Measurements from ENCODE around the gene TMEM259. TPM values are rescaled to one million over a fixed set of nuclear protein-coding genes. Genes with fewer than 3 reads are reported as not detected.

Gene TMEM259
- total and polyA plus RNA-seq, 2 of the 8 experiments (the other 6 are each of a cell fraction or from before 2014, with no cell fraction given), result 140 to 243 TPM

DNA sequence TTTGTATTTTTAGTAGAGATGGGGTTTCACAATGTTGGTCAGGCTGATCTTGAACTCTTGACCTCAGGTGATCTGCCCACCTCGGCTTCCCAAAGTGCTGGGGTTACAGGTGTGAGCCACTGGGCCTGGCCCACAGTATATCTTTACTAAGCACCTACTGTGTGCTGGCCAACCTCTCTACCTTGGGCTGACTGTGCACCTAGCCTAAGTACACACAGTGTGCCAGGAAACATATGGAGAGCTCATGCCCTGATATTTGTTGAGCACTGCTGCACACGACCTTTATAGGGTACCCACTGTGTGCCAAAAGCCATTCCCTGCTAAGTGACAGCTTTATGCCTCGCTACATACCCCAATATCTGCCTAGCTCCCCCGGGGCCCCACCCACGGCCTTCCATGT lies 39.8 kb upstream of the TMEM259 start:
- Histone ChIP-seq H4K91ac (replicated peaks; ENCODE audit: insufficient read length, low read length) (no peak overlapping the region), H3K4me2 (ENCODE audit: insufficient read depth in 1 of 2, low read depth in 2 of 2, low read length in 2 of 2) (no peak overlapping the region), H3K79me2 (ENCODE audit: control insufficient read depth in 1 of 2, insufficient read depth in 2 of 2, low read length in 2 of 2) (no peaks in the 10 kb centered on the region), H2BK15ac (ENCODE audit: low read length) (no peak overlapping the region), H3K14ac (ENCODE audit: insufficient read length) (no peak overlapping the region), H3K56ac (replicated peaks; ENCODE audit: insufficient read length, low read depth, low read length) (no peak overlapping the region), H2BK12ac (ENCODE audit: low read depth, low read length) (no peak overlapping the region), H3K27ac (ENCODE audit: low read depth, low read length) (no peak overlapping the region), H2BK20ac (ENCODE audit: low read length) (no peak overlapping the region), H3K9ac (replicated peaks in 1 of 4; ENCODE audit: extremely low read depth in 1 of 4, low read depth in 3 of 4, low read length in 3 of 4) (no peak overlapping the region), H3K4me3 (ENCODE audit: extremely low read depth in 1 of 4, insufficient read depth in 2 of 4, low read depth in 3 of 4, low read length in 4 of 4) (no peak overlapping the region), H4K8ac (ENCODE audit: extremely low read depth, insufficient read depth, low read length) (no peak overlapping the region), H2AK5ac (ENCODE audit: low read depth, low read length) (no peak overlapping the region), H4K5ac (ENCODE audit: insufficient read length, low read depth, low read length) (no peak overlapping the region), H2BK120ac (replicated peaks; ENCODE audit: low read depth, low read length) (no peak overlapping the region), H3K4me1 (replicated peaks in 1 of 4; ENCODE audit: control insufficient read depth in 3 of 4, insufficient read depth in 4 of 4, low read length in 3 of 4) (peaks cover 0 to 16% (median 10%) of the 10 kb centered on the region in 4 experiments; a peak in 5 of 7 replicates), H4K20me1 (replicated peaks in 1 of 2; ENCODE audit: control insufficient read depth in 1 of 2, insufficient read depth in 2 of 2, low read length in 2 of 2) (peaks cover 0 to 5% of the 10 kb centered on the region in 2 experiments), H3K18ac (ENCODE audit: extremely low read depth, low read length) (no peak overlapping the region), H3K23me2 (ENCODE audit: low read depth, low read length) (peaks cover 4% of the 10 kb centered on the region; the same call in 1 of the 2 replicates), H2BK5ac (ENCODE audit: low read depth, low read length) (no peak overlapping the region), H3K27me3 (replicated peaks in 1 of 4; ENCODE audit: control insufficient read depth in 3 of 4, extremely low read depth in 1 of 4, insufficient read depth in 3 of 4, low read length in 3 of 4) (peaks cover 0 to 12% (median 4%) of the 10 kb centered on the region in 4 experiments; a peak in 4 of 7 replicates), H3K23ac (ENCODE audit: insufficient read length) (no peak overlapping the region), H3K9me3 (ENCODE audit: insufficient read depth in 2 of 2, low read depth in 1 of 2, low read length in 1 of 2) (peaks cover 37 to 54% of the 10 kb centered on the region in 2 experiments), H3K36me3 (ENCODE audit: control insufficient read depth in 2 of 4, insufficient read depth in 4 of 4, low read length in 3 of 4) (peaks cover 0 to 36% (median 12%) of the 10 kb centered on the region in 4 experiments; a peak in 6 of 8 replicates), H3K4ac (replicated peaks; ENCODE audit: insufficient read length, low read depth, low read length) (no peak overlapping the region), H2AFZ (ENCODE audit: low read length) (no peak overlapping the region), H3K79me1 (ENCODE audit: low read depth, low read length) (no peaks in the 10 kb centered on the region)
- TF ChIP-seq HDAC6 (IDR thresholded peaks at IDR 0.05; ENCODE audit: low read depth, low read length), result no peak
- no peak for TF ChIP-seq NRF1 (IDR thresholded peaks at IDR 0.05; ENCODE audit: low read depth, low read length)
- no peak for TF ChIP-seq EP300 (IDR thresholded peaks at IDR 0.05; ENCODE audit: borderline replicate concordance in 1 of 2, low read depth in 2 of 2, low read length in 2 of 2)
- TF ChIP-seq KDM1A (IDR thresholded peaks at IDR 0.05; ENCODE audit: borderline replicate concordance, low read length), result no peak
- TF ChIP-seq RAD21 (IDR thresholded peaks at IDR 0.05 in 1 of 2, conservative IDR thresholded peaks at IDR 0.05 in 1 of 2; ENCODE audit: low read depth in 2 of 2, low read length in 2 of 2), result no peak
- TF ChIP-seq CREB1 (IDR thresholded peaks at IDR 0.05), result no peak
- no peak for TF ChIP-seq GTF2F1 (IDR thresholded peaks at IDR 0.05; ENCODE audit: borderline replicate concordance, low read depth, low read length)
- no peak for TF ChIP-seq JUND (IDR thresholded peaks at IDR 0.05; ENCODE audit: low read length)
- TF ChIP-seq TCF12 (IDR thresholded peaks at IDR 0.05; ENCODE audit: low read depth, low read length), result no peak
- TF ChIP-seq FOSL1 (IDR thresholded peaks at IDR 0.05; ENCODE audit: insufficient read depth, low read depth, low read length), result no peak
- TF ChIP-seq JUN (IDR thresholded peaks at IDR 0.05; ENCODE audit: low read depth, low read length), result no peak
- TF ChIP-seq YY1 (IDR thresholded peaks at IDR 0.05; ENCODE audit: low read depth, low read length), result no peak
- TF ChIP-seq RXRA (IDR thresholded peaks at IDR 0.05; ENCODE audit: insufficient read depth, low read depth, low read length), result no peak
- DNase-seq (ENCODE audit: low read depth in 1 of 2, low spot score in 2 of 2), result no peak
- FAIRE-seq, result no peak
- ChIA-PET CTCF (ENCODE audit: partially characterized antibody) (no interaction called here), POLR2A (ENCODE audit: partially characterized antibody) (interaction anchor here (0.7 to 2.7 kb wide), 5 partner anchors 9 to 28 kb away, joined by 3 to 7 read pairs (median 5); no protein-coding TSS in a partner anchor)
- 87% methylated on average over 5 of the region's 5 CpGs; no CpG with 5 or more reads in 1 of the 2 experiments for WGBS, 2 experiments (ENCODE audit: extremely low coverage in 1 of 2, insufficient coverage in 1 of 2, insufficient read length in 1 of 2, insufficient replicate concordance in 2 of 2, low coverage in 1 of 2, low lambda C conversion rate in 2 of 2, missing lambda C conversion rate in 1 of 2)

All from H1 (cell line).